Measurements from ENCODE around the gene NREP.

Gene NREP

GRCh38 chr5:111764019-111764418 lies 7.0 kb upstream of the NREP start:
- FAIRE-seq = no peak

- no peak for FAIRE-seq
Observed at GRCh38 chr5:111762895-111763294, 5.9 kb upstream of the NREP start.

- FAIRE-seq = no peak
Observed at GRCh38 chr5:111758284-111758628, 1.3 kb upstream of the NREP start.

- no peak for FAIRE-seq
Observed at GRCh38 chr5:111757355-111758283, 625 bp upstream of the NREP start.

GRCh38 chr5:111755942-111756381 lies 1.0 kb downstream of the NREP start:
- no peak for FAIRE-seq

GRCh38 chr5:111755345-111755941 lies 1.6 kb downstream of the NREP start:
- no peak for FAIRE-seq

- FAIRE-seq = no peak
Observed at GRCh38 chr5:111753884-111754589, 3.0 kb downstream of the NREP start.

GRCh38 chr5:111752426-111752965 lies 4.5 kb downstream of the NREP start:
- no peak for FAIRE-seq

- FAIRE-seq = no peak
Observed at GRCh38 chr5:111749303-111750026, 7.5 kb downstream of the NREP start.

GRCh38 chr5:111748304-111748763 lies 8.7 kb downstream of the NREP start:
- no peak for FAIRE-seq

GRCh38 chr5:111747337-111747736 lies 9.7 kb downstream of the NREP start:
- no peak for FAIRE-seq

GRCh38 chr5:111746791-111747190 lies 10.2 kb downstream of the NREP start:
- FAIRE-seq = no peak

- FAIRE-seq = no peak
Observed at GRCh38 chr5:111745075-111745739, 11.8 kb downstream of the NREP start.

GRCh38 chr5:111744455-111744854 lies 12.5 kb downstream of the NREP start:
- FAIRE-seq = no peak

GRCh38 chr5:111743988-111744387 lies 13.0 kb downstream of the NREP start:
- no peak for FAIRE-seq

- no peak for FAIRE-seq
Observed at GRCh38 chr5:111743512-111743911, 13.5 kb downstream of the NREP start.

GRCh38 chr5:111742177-111742994 lies 14.6 kb downstream of the NREP start:
- FAIRE-seq = no peak

- no peak for FAIRE-seq
Observed at GRCh38 chr5:111741278-111741677, 15.7 kb downstream of the NREP start.

GRCh38 chr5:111739416-111739815 lies 17.6 kb downstream of the NREP start:
- no peak for FAIRE-seq

GRCh38 chr5:111738118-111738517 lies 18.9 kb downstream of the NREP start:
- no peak for FAIRE-seq

- FAIRE-seq = no peak
Observed at GRCh38 chr5:111737716-111738115, 19.3 kb downstream of the NREP start.
